K562 (cell line): ENCODE results near the gene KCNN4. TPM values are rescaled to one million over a fixed set of nuclear protein-coding genes. Genes with fewer than 3 reads are reported as not detected.

Experiments
- BCOR ChIP-seq: fragments of 450-650 bp; IDR thresholded peaks from 2 replicates; pipeline ENCODE4 v1.6.1; 2016
- GTF2A2 ChIP-seq: IDR thresholded peaks from 2 replicates; pipeline ENCODE4 v1.6.1; 2016; ENCODE audit warnings: mild to moderate bottlenecking, missing genetic modification characterization, missing compliant biosample characterization
- ILK ChIP-seq: fragments of 450-650 bp; IDR thresholded peaks from 2 replicates; pipeline ENCODE4 v1.6.1; 2016; ENCODE audit warnings: missing genetic modification characterization, low read depth, mild to moderate bottlenecking, missing compliant biosample characterization, moderate library complexity, borderline replicate concordance
- MECOM ChIP-seq: fragments of 250-450 bp; sonication (Bioruptor Pico); IDR thresholded peaks from 2 replicates; pipeline ENCODE4 v1.8.0; 2022; ENCODE audit warnings: inconsistent platforms
- MEF2D ChIP-seq: conservative IDR thresholded peaks from 2 replicates; pipeline ENCODE4 v1.6.1; 2016; ENCODE audit warnings: low read depth, missing genetic modification characterization, missing compliant biosample characterization
- NR2C1 ChIP-seq, 2 experiments: fragments of 450-650 bp; IDR thresholded peaks; 2 replicates each; pipeline ENCODE4 v1.6.1; 2017; ENCODE audit warnings: mild to moderate bottlenecking in 2 of 2, antibody characterized with exemption in 1 of 2, inconsistent platforms in 1 of 2, missing compliant biosample characterization in 1 of 2, missing genetic modification characterization in 1 of 2
- POLR2AphosphoS2 ChIP-seq: IDR thresholded peaks from 2 replicates; pipeline ENCODE4 v1.6.1; 2012; ENCODE audit warnings: low read length, improper control_type of control experiment
- RB1 ChIP-seq: fragments of 450-650 bp; IDR thresholded peaks from 2 replicates; pipeline ENCODE4 v1.6.1; 2017; ENCODE audit warnings: low read depth, mild to moderate bottlenecking
- RBM34 ChIP-seq: fragments of 200-400 bp; formaldehyde crosslinking; IDR thresholded peaks from 2 replicates; pipeline ENCODE4 v1.6.1; 2018; ENCODE audit warnings: low read length, borderline replicate concordance; ENCODE audit not compliant: insufficient read depth
- SMARCC2 ChIP-seq: fragments of 450-650 bp; IDR thresholded peaks from 2 replicates; pipeline ENCODE4 v1.6.1; 2017; ENCODE audit warnings: antibody characterized with exemption, moderate library complexity, mild to moderate bottlenecking, low read depth
- SRSF1 ChIP-seq: fragments of 200-400 bp; formaldehyde crosslinking; IDR thresholded peaks from 2 replicates; pipeline ENCODE4 v1.6.1; 2017; ENCODE audit warnings: mild to moderate bottlenecking, low read depth, low read length, moderate library complexity
- ZFP30 ChIP-seq: fragments of 250-450 bp; sonication (Bioruptor Pico); IDR thresholded peaks from 2 replicates; pipeline ENCODE4 v1.8.0; 2022; ENCODE audit warnings: moderate library complexity, mild to moderate bottlenecking, inconsistent platforms, borderline replicate concordance
- ZNF696 ChIP-seq: fragments of 250-450 bp; sonication (Bioruptor Pico); conservative IDR thresholded peaks from 2 replicates; pipeline ENCODE4 v1.4.0; 2020; ENCODE audit warnings: mild to moderate bottlenecking, moderate library complexity
- ZNF76 ChIP-seq: fragments of 250-450 bp; sonication (Bioruptor Pico); IDR thresholded peaks from 2 replicates; pipeline ENCODE4 v1.4.0; 2020; ENCODE audit warnings: mild to moderate bottlenecking, moderate library complexity, borderline replicate concordance
- ZNF785 ChIP-seq: fragments of 250-450 bp; sonication (Bioruptor Pico); IDR thresholded peaks from 2 replicates; pipeline ENCODE4 v1.4.0; 2020; ENCODE audit warnings: mild to moderate bottlenecking
- polyA plus RNA-seq, 8 experiments: library from polyadenylated mRNA; depleted of rRNA in 4 of 8; stranded (reverse) in 5 of 8; unstranded in 3 of 8; fragments of >200 nt; fragmentation: Nextera tagmentation in 2 of 8; fragmentation: Illumina TruSeq in 1 of 8; extraction: Ambion mirVana in 2 of 8; extraction: Trizol in 1 of 8; gene quantifications; 2 replicates each; pipeline versions ENCODE4 v1.2.1 to v1.2.3, GENCODE V29; 2011 to 2014; ENCODE audit warnings: inconsistent platforms in 1 of 8, missing spikeins in 1 of 8
- total RNA-seq, 7 experiments: library from RNA; depleted of rRNA in 6 of 7; stranded (reverse); fragments of >200 nt in 6 of 7; fragmentation: Illumina TruSeq in 2 of 7; extraction: Trizol in 2 of 7; gene quantifications; 2 replicates each; pipeline versions ENCODE4 v1.2.1 to v1.2.3, GENCODE V29; 2011 to 2021; ENCODE audit warnings: low replicate concordance in 1 of 7
- TF ChIP-seq, protein P1 (sequence below): fragments of 450-650 bp; conservative IDR thresholded peaks from 2 replicates; pipeline ENCODE4 v1.6.1; 2016; ENCODE audit warnings: missing genetic modification characterization, low read depth, mild to moderate bottlenecking, control low read depth, missing compliant biosample characterization
- TF ChIP-seq, protein P2 (sequence below): sonication (generic); formaldehyde crosslinking; IDR thresholded peaks from 2 replicates; pipeline ENCODE4 v1.8.1; 2023; ENCODE audit warnings: mild to moderate bottlenecking, missing genetic modification reagents, moderate library complexity
- TF ChIP-seq, protein P3 (sequence below): fragments of 450-650 bp; IDR thresholded peaks from 2 replicates; pipeline ENCODE4 v1.7.0; 2016; ENCODE audit warnings: borderline replicate concordance
- TF ChIP-seq, protein P4 (sequence below): fragments of 450-650 bp; formaldehyde crosslinking; conservative IDR thresholded peaks from 2 replicates; pipeline ENCODE4 v1.4.0; 2022; ENCODE audit warnings: mild to moderate bottlenecking, missing genetic modification characterization
- TF ChIP-seq, protein P5 (sequence below): sonication (generic); IDR thresholded peaks from 2 replicates; pipeline ENCODE4 v1.6.1; 2016

KCNN4 gene
- total and polyA plus RNA-seq, 9 of the 15 experiments (the other 6 are each of a cell fraction or from before 2014, with no cell fraction given), result 0.53 to 37.7 (median 25.9) TPM

DNA sequence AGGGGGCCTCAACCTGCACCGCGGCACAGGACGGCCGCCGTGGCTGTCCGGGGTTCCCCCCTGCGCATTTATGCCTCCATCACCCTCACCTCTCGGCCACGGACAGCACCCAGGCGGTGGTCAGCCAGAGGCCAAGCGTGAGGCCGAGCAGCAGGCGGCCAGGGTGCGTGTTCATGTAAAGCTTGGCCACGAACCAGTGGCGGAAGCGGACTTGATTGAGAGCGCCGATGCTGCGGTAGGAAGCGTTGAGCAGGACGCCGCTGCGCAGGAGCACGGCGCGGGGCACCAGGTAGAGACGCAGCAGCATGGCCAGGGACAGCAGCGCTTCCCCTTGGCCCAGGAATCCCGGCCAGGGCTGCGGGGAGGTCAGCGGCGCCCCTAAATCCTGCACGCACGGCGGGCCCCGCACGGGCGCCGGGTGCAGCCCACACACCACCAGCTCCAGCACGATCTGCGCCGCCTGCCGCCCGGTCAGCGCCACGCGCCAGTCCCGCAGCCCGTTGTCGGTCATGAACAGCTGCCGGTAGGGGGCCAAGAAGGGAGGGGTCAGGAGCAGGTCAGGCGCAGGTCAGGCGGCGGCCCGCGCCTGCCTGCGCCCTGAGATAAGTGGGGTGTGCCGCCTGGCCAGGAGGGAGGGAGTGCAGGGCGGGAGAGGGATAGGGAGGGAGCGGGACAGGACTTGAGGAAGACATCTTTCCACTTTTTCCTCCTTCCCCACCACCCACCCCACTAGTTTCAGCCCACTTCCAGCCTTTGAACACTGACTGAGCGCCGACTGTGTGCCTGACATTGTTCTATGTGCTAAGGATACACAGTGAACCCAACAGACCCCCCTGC lies 6.5 kb downstream of the KCNN4 start (continued):
- TF ChIP-seq, protein P1, sequence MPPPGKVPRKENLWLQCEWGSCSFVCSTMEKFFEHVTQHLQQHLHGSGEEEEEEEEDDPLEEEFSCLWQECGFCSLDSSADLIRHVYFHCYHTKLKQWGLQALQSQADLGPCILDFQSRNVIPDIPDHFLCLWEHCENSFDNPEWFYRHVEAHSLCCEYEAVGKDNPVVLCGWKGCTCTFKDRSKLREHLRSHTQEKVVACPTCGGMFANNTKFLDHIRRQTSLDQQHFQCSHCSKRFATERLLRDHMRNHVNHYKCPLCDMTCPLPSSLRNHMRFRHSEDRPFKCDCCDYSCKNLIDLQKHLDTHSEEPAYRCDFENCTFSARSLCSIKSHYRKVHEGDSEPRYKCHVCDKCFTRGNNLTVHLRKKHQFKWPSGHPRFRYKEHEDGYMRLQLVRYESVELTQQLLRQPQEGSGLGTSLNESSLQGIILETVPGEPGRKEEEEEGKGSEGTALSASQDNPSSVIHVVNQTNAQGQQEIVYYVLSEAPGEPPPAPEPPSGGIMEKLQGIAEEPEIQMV, result peak; percentile 97
- TF ChIP-seq ZNF785 (no peak), SRSF1 (no peak), SMARCC2 (peak; percentile 71; the same call in 1 of the 2 replicates), MEF2D (tag) (0 out of 2 replicates have a peak, but pooled peaks have one; percentile 19), ZNF696 (CRISPR knock-in tag) (no peak), MECOM (no peak), NR2C1 (IDR thresholded peaks at IDR 0.05) (peak; percentile 89), NR2C1 (tag; IDR thresholded peaks at IDR 0.05) (peak; percentile 92), ILK (tag) (no peak), RB1 (peak; percentile 98), POLR2AphosphoS2 (no peak), BCOR (peak; percentile 96), RBM34 (no peak), ZNF76 (0 out of 2 replicates have a peak, but pooled peaks have one; percentile 83), ZFP30 (no peak), GTF2A2 (tag) (no peak)
- TF ChIP-seq, protein P2, sequence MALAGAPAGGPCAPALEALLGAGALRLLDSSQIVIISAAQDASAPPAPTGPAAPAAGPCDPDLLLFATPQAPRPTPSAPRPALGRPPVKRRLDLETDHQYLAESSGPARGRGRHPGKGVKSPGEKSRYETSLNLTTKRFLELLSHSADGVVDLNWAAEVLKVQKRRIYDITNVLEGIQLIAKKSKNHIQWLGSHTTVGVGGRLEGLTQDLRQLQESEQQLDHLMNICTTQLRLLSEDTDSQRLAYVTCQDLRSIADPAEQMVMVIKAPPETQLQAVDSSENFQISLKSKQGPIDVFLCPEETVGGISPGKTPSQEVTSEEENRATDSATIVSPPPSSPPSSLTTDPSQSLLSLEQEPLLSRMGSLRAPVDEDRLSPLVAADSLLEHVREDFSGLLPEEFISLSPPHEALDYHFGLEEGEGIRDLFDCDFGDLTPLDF (CRISPR knock-in tag), result peak; percentile 92
- TF ChIP-seq, protein P3, sequence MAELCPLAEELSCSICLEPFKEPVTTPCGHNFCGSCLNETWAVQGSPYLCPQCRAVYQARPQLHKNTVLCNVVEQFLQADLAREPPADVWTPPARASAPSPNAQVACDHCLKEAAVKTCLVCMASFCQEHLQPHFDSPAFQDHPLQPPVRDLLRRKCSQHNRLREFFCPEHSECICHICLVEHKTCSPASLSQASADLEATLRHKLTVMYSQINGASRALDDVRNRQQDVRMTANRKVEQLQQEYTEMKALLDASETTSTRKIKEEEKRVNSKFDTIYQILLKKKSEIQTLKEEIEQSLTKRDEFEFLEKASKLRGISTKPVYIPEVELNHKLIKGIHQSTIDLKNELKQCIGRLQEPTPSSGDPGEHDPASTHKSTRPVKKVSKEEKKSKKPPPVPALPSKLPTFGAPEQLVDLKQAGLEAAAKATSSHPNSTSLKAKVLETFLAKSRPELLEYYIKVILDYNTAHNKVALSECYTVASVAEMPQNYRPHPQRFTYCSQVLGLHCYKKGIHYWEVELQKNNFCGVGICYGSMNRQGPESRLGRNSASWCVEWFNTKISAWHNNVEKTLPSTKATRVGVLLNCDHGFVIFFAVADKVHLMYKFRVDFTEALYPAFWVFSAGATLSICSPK, result no peak
- TF ChIP-seq, protein P4, sequence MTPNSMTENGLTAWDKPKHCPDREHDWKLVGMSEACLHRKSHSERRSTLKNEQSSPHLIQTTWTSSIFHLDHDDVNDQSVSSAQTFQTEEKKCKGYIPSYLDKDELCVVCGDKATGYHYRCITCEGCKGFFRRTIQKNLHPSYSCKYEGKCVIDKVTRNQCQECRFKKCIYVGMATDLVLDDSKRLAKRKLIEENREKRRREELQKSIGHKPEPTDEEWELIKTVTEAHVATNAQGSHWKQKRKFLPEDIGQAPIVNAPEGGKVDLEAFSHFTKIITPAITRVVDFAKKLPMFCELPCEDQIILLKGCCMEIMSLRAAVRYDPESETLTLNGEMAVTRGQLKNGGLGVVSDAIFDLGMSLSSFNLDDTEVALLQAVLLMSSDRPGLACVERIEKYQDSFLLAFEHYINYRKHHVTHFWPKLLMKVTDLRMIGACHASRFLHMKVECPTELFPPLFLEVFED (CRISPR knock-in tag), result peak; percentile 70; the same call in 1 of the 2 replicates
- TF ChIP-seq, protein P5, sequence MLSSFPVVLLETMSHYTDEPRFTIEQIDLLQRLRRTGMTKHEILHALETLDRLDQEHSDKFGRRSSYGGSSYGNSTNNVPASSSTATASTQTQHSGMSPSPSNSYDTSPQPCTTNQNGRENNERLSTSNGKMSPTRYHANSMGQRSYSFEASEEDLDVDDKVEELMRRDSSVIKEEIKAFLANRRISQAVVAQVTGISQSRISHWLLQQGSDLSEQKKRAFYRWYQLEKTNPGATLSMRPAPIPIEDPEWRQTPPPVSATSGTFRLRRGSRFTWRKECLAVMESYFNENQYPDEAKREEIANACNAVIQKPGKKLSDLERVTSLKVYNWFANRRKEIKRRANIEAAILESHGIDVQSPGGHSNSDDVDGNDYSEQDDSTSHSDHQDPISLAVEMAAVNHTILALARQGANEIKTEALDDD, result no peak
